ENCODE data around the gene ATXN7.

GRCh38 chr3:63867225-63867624 is 3.6 kb downstream of the ATXN7 start:
- no peak for TF ChIP-seq POLR2A (IDR thresholded peaks at IDR 0.05)
- no peak for TF ChIP-seq CTCF (IDR thresholded peaks at IDR 0.05)

All from Peyer's patch (tissue), 4 donors.